HUES6 (cell line): Measurements from ENCODE around the gene DNAH3.
"Not testable (repeated sequence)": the region's sequence is repeated elsewhere in the genome, so short reads cannot be mapped to it uniquely, and the experiment has no call there.

Experiments used
- H3K27ac ChIP-seq: 2 replicates; pipeline ENCODE4 v1.7.0; 2013; ENCODE audit warnings: low read depth, mild to moderate bottlenecking, low read length, inconsistent platforms
- H3K27me3 ChIP-seq: 2 replicates; pipeline ENCODE4 v1.6.1; 2013; ENCODE audit warnings: low read length; ENCODE audit not compliant: control insufficient read depth, insufficient read depth
- H3K36me3 ChIP-seq: 2 replicates; pipeline ENCODE4 v1.6.1; 2013; ENCODE audit warnings: low read length; ENCODE audit not compliant: control insufficient read depth, insufficient read depth
- H3K4me1 ChIP-seq: 2 replicates; pipeline ENCODE4 v1.6.1; 2013; ENCODE audit warnings: low read length; ENCODE audit not compliant: control insufficient read depth, insufficient read depth
- H3K4me3 ChIP-seq: 2 replicates; pipeline ENCODE4 v1.5.1; 2013; ENCODE audit warnings: low read depth, low read length
- H3K9ac ChIP-seq: one replicate; pipeline ENCODE4 v1.6.1; 2013; ENCODE audit warnings: mild to moderate bottlenecking, low read length
- H3K9me3 ChIP-seq: 2 replicates; pipeline ENCODE4 v1.6.1; 2013; ENCODE audit warnings: low read depth, low read length; ENCODE audit not compliant: control insufficient read depth, insufficient read depth

The DNAH3 gene, protein sequence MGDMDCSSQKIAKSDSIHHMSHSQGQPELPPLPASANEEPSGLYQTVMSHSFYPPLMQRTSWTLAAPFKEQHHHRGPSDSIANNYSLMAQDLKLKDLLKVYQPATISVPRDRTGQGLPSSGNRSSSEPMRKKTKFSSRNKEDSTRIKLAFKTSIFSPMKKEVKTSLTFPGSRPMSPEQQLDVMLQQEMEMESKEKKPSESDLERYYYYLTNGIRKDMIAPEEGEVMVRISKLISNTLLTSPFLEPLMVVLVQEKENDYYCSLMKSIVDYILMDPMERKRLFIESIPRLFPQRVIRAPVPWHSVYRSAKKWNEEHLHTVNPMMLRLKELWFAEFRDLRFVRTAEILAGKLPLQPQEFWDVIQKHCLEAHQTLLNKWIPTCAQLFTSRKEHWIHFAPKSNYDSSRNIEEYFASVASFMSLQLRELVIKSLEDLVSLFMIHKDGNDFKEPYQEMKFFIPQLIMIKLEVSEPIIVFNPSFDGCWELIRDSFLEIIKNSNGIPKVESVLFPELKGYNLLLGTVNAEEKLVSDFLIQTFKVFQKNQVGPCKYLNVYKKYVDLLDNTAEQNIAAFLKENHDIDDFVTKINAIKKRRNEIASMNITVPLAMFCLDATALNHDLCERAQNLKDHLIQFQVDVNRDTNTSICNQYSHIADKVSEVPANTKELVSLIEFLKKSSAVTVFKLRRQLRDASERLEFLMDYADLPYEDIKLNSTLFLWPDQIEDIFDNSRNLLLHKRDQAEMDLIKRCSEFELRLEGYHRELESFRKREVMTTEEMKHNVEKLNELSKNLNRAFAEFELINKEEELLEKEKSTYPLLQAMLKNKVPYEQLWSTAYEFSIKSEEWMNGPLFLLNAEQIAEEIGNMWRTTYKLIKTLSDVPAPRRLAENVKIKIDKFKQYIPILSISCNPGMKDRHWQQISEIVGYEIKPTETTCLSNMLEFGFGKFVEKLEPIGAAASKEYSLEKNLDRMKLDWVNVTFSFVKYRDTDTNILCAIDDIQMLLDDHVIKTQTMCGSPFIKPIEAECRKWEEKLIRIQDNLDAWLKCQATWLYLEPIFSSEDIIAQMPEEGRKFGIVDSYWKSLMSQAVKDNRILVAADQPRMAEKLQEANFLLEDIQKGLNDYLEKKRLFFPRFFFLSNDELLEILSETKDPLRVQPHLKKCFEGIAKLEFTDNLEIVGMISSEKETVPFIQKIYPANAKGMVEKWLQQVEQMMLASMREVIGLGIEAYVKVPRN (N-terminal part only)

DNA sequence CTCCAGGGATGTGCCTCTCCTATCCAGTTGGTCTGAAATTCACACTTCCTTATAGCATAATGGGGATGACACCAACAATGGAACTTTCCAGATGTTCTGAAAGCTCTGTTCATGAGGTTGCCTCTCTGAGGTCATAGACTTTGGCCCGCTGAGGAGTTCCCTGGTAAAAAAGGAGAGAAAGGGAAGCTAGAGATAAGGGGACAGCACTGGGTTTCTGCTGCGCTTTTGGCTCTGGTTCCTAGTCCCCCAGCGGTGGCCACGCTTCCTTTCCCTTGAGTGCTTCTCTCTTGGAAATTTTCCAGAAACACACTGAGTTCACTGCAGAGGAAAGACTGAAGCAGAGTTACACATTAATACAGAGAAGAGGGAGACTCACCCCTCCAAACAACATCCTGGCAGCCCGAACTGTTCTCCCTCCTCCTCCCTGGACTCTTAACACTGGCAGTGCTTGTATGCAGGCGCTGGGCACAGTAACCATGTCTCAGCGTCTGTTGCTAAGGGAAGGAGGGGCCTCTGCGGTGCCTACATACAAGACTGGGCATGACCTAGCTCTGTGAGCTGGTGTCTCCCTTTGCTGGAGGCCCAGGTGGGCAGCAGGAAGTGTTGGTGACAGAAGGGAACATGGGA is at the start of gene DNAH3:
TSS of gene DNAH3 (minus strand) at position 472 of the 627 bp plus-strand sequence. CDS start 527 bp downstream, outside the sequence.
- H3K4me1 ChIP-seq, result no peaks in the 10 kb centered on the region
- H3K4me3 ChIP-seq, result no peak within 1 kb of the TSS
- H3K36me3 ChIP-seq, result no peaks in the 10 kb centered on the region
- no peak within 1 kb of the TSS for H3K9ac ChIP-seq
- H3K9me3 ChIP-seq, result no peaks in the 10 kb centered on the region
- H3K27me3 ChIP-seq, result peaks cover under 1% of the 10 kb centered on the region; the same call in 1 of the 2 replicates
- H3K27ac ChIP-seq, result no peak within 1 kb of the TSS

DNA sequence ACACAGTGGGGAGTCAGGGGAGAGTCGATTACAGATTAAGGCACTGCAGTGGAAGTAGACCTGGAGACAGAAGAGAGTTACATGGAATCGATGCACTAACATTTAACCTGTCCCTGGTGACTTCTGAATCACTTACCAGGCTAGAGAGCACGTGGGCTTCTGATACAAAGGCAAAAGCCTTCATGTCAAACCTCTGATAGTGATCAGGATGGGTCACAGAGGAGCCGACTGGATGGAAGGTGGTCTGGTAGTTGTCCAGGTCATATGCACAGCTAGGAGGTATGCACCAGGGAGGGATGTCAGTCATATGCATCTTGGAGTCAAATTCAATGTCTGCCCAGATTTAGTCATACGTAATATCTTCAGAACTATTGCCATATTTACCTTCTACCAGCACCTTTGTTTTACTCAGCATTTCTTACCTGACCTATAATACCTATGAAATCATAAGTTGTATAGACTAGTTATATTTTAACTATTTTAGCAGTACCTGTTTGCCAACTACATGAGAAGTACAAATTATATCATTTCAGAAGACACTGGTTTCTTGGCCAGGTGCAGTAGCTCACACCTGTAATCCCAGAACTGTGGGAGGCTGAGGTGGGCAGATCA is 49.1 kb upstream of the DNAH3 start:
- Histone ChIP-seq H3K9ac (no peak overlapping the region), H3K27ac (no peak overlapping the region), H3K27me3 (peaks cover 5% of the 10 kb centered on the region), H3K36me3 (no peaks in the 10 kb centered on the region), H3K4me1 (no peaks in the 10 kb centered on the region), H3K4me3 (no peak overlapping the region), H3K9me3 (no peaks in the 10 kb centered on the region)

DNA sequence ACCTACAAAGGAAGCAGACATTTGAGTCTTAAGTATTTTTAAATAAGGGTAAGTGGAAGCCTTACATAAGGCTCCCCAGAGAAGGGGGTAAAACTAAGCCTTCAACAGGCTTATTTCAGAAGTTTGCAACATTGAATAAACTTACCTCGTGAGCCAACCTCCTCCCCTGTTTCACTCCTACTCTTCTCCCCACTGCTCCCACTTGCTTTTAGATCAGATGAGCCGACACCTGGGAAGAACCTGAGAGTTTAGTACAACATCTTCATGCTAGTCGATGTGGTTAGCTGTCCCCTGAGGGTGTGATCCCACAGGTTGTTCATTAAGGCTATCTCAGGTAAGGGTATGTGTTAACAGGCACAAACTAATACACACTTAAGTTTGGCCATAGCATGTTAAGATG is 47.0 kb upstream of the DNAH3 start:
- no peak overlapping the region for H3K9ac ChIP-seq
- H3K27ac ChIP-seq, result no peak overlapping the region
- no peaks in the 10 kb centered on the region for H3K36me3 ChIP-seq
- peaks cover 5% of the 10 kb centered on the region for H3K27me3 ChIP-seq
- H3K9me3 ChIP-seq, result no peaks in the 10 kb centered on the region
- no peak overlapping the region for H3K4me3 ChIP-seq
- H3K4me1 ChIP-seq, result no peaks in the 10 kb centered on the region

DNA sequence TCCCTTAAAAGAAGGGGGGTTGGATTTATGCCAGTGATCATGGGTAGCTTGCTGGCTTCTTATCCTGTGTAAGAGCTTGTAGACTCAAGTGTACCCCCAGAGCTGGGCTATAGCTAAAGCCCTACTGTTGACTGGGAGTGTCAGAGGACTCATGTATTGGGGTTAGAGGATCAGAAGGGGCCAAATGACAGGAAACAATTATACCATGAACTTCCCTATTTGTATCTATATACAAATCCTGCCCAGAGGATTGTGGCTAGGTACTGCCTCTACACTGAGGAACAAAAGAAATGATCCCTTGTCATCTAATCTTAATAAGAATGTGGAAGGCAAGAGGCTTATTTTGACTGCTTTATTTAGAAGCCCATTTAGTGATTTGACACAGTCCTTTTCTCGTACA is 46.5 kb upstream of the DNAH3 start:
- no peaks in the 10 kb centered on the region for H3K4me1 ChIP-seq
- H3K9me3 ChIP-seq, result no peaks in the 10 kb centered on the region
- H3K27me3 ChIP-seq, result peaks cover 5% of the 10 kb centered on the region
- H3K27ac ChIP-seq, result no peak overlapping the region
- no peak overlapping the region for H3K9ac ChIP-seq
- no peak overlapping the region for H3K4me3 ChIP-seq
- H3K36me3 ChIP-seq, result no peaks in the 10 kb centered on the region

DNA sequence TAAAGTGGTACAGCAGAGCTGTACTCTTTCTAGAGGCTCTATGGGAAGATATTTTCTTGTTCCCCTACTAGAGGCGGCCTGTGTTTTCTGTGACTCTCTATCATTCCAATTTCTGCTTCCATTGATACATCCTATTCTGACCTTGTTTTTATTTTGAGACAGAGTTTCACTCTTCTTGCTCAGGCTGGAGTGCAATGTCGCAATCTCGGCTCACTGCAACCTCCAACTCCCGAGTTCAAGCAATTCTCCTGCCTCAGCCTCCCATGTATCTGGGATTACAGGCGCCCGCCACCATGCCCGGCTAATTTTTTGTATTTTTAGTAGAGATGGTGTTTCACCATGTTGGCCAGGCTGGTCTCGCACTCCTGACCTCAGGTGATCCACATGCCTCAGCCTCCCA is 44.7 kb upstream of the DNAH3 start:
- H3K27ac ChIP-seq, H3K27me3 ChIP-seq, H3K9ac ChIP-seq, H3K36me3 ChIP-seq, H3K4me3 ChIP-seq, H3K4me1 ChIP-seq, H3K9me3 ChIP-seq: not testable (repeated sequence)

DNA sequence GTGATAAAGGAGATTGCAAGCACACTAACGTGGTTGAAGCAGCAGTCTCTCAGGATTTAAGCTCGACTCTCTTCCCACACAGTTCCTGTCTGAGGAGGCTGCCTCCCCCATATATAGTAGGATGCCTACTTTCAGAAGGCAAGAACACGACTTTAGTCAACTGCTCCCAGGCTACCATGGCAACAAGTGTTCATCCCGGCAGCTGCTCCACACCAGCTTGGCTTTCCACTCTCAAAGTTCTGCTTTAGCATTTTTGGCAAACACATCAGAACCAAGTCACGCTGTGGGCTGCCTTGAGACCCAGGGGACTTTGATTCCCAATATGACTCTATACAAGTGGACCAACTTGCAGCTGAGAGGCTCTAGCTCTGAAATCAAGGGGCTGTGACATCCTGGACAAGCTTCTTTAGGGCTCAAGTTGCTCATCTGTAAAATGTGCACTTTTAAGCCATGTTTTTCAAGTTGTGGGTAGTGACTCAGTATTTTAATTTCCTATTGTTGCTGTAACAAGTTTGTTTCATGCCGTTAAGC is 44.2 kb upstream of the DNAH3 start:
- no peaks in the 10 kb centered on the region for H3K36me3 ChIP-seq
- H3K27ac ChIP-seq, result no peak overlapping the region
- H3K4me3 ChIP-seq, result no peak overlapping the region
- H3K9ac ChIP-seq, result no peak overlapping the region
- 0 out of 2 replicates have a peak, but pooled peaks cover 2% of the 10 kb centered on the region for H3K27me3 ChIP-seq
- H3K4me1 ChIP-seq, result no peaks in the 10 kb centered on the region
- peaks cover 3% of the 10 kb centered on the region; the same call in 1 of the 2 replicates for H3K9me3 ChIP-seq

DNA sequence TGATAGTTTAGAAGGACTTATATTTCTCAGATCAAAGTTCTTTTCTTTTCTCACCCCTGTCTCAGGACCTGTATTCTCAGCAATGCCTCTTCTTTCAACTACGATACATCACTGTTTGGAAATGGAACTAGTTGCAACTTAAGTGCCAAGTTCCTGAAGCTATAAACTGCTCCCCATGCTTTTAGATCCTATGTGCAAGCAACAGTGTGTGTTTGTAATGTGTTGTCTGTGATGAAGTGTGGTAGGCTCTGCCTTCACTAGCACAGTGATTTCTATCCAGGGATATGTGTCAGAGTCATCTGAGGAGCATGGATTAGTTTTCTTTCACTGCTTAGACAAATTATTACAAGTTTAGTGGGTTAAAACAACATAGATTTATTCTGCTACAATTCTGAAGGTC is 42.3 kb upstream of the DNAH3 start:
- no peak overlapping the region for H3K9ac ChIP-seq
- no peak overlapping the region for H3K4me3 ChIP-seq
- no peak overlapping the region for H3K27ac ChIP-seq
- H3K36me3 ChIP-seq, result no peaks in the 10 kb centered on the region
- H3K4me1 ChIP-seq, result peaks cover 6% of the 10 kb centered on the region
- peaks cover 3% of the 10 kb centered on the region; the same call in 1 of the 2 replicates for H3K9me3 ChIP-seq
- peaks cover 8% of the 10 kb centered on the region for H3K27me3 ChIP-seq

DNA sequence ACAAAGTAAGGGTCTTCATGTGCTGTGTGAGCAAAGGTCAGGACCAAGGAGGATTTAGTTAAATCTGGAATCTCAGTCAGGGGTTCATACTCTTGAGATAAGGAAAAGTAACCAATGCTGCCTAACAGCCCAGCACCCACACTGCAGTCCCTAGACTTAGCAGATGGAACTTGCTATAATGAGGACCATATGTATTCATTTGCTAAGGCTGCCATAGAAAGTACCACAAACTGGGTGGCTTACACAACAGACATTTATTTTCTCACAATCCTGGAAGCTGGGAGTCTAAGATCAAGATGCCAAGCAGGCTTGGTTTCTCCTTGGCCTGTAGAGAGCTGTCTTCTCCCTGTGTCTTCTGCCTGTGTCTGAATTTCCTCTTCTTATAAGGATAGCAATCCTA is 40.0 kb upstream of the DNAH3 start:
- H3K36me3 ChIP-seq, result no peaks in the 10 kb centered on the region
- H3K9ac ChIP-seq, result no peak overlapping the region
- peaks cover 3% of the 10 kb centered on the region; the same call in 1 of the 2 replicates for H3K9me3 ChIP-seq
- no peak overlapping the region for H3K27ac ChIP-seq
- H3K4me3 ChIP-seq, result no peak overlapping the region
- peaks cover 6% of the 10 kb centered on the region for H3K4me1 ChIP-seq
- H3K27me3 ChIP-seq, result peaks cover 8% of the 10 kb centered on the region

DNA sequence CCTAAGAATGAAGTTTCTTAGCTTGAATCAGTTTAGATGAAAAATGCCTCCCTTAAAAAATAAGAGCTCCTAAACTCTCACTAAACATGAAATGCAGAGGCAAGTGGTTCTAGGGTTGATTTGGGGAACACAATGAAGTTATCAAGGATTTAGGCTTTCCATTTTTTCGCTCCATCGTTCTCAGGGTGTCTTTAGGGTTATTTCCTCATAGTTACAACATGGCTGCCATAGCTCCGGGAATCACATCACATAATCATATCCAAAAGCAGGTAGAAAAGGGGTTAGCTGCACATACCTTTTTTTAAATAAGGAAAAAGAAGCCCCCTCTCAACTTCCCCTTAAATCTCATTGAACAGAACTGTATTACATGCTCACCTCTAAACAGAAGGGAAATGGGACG is 39.4 kb upstream of the DNAH3 start:
- peaks cover 6% of the 10 kb centered on the region for H3K4me1 ChIP-seq
- H3K27ac ChIP-seq, result no peak overlapping the region
- peaks cover 3% of the 10 kb centered on the region; the same call in 1 of the 2 replicates for H3K9me3 ChIP-seq
- no peak overlapping the region for H3K9ac ChIP-seq
- H3K4me3 ChIP-seq, result no peak overlapping the region
- H3K27me3 ChIP-seq, result peaks cover 8% of the 10 kb centered on the region
- no peaks in the 10 kb centered on the region for H3K36me3 ChIP-seq

DNA sequence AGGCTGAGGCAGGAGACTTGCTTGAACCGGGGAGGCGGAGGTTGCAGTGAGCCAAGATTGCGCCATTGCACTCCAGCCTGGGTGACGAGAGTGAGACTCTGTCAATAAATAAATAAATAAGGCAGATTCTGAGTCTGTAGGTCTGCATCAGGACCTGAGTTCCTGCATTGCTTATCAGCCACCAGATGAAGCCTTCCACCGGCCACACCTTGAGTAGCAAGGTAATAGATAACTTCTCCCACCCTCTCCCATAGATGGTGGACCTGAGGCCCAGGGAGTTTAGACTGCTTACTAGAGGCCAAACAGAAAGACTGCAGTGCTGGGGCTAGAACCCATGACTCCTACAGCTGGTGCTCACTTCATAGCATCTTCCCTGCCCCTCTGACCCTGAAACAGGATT is 38.7 kb upstream of the DNAH3 start:
- Histone ChIP-seq H3K27ac (no peak overlapping the region), H3K4me1 (peaks cover 10% of the 10 kb centered on the region), H3K4me3 (no peak overlapping the region), H3K9ac (no peak overlapping the region), H3K27me3 (peaks cover 8% of the 10 kb centered on the region), H3K36me3 (0 out of 2 replicates have a peak, but pooled peaks cover 2% of the 10 kb centered on the region), H3K9me3 (peaks cover 7% of the 10 kb centered on the region)
